Liver (tissue), 9 donors: ENCODE data around the gene FAM110A. TPM values are rescaled to one million over a fixed set of nuclear protein-coding genes. Genes with fewer than 3 reads are reported as not detected.
A peak's percentile ranks its signal among the peaks of the same experiment; 100 is the strongest.

Experiments
- DNase-seq: peaks from one replicate; pipeline ENCODE4 v3.0.0-alpha.2; 2017; ENCODE audit warnings: low spot score
- H3K27ac ChIP-seq, 2 donors: one replicate each; pipeline ENCODE4 v1.7.0; 2013; ENCODE audit warnings: inconsistent platforms in 2 of 2, low read length in 2 of 2, control low read depth in 1 of 2, low read depth in 1 of 2, mild to moderate bottlenecking in 1 of 2
- H3K27me3 ChIP-seq, 4 donors: one replicate each; pipeline versions ENCODE4 v1.6.1 to v1.7.0; 2013; ENCODE audit warnings: low read length in 3 of 4, inconsistent platforms in 1 of 4, mild to moderate bottlenecking in 1 of 4, moderate library complexity in 1 of 4; ENCODE audit not compliant: control insufficient read depth in 4 of 4, insufficient read depth in 4 of 4
- H3K36me3 ChIP-seq, 4 donors: one replicate each; pipeline versions ENCODE4 v1.6.1 to v1.7.0; 2013; ENCODE audit warnings: low read length in 3 of 4, mild to moderate bottlenecking in 3 of 4, low read depth in 1 of 4, moderate library complexity in 1 of 4; ENCODE audit not compliant: control insufficient read depth in 4 of 4, insufficient read depth in 3 of 4
- H3K4me1 ChIP-seq, 4 donors: one replicate each; pipeline versions ENCODE4 v1.6.1 to v1.7.0; 2013; ENCODE audit warnings: low read length in 3 of 4, mild to moderate bottlenecking in 3 of 4, moderate library complexity in 1 of 4; ENCODE audit not compliant: control insufficient read depth in 4 of 4, insufficient read depth in 4 of 4
- H3K4me3 ChIP-seq, 3 donors: one replicate each; pipeline versions ENCODE4 v1.6.1 to v1.7.0; 2013; ENCODE audit warnings: low read length in 3 of 3, control low read depth in 1 of 3, low read depth in 1 of 3, mild to moderate bottlenecking in 1 of 3
- H3K9ac ChIP-seq, 2 donors: one replicate each; pipeline ENCODE4 v1.7.0; 2013; ENCODE audit warnings: low read length in 2 of 2, mild to moderate bottlenecking in 2 of 2, moderate library complexity in 2 of 2, control low read depth in 1 of 2, low read depth in 1 of 2
- H3K9me3 ChIP-seq, 4 donors: one replicate each; pipeline versions ENCODE4 v1.6.1 to v1.7.0; 2013; ENCODE audit warnings: low read length in 3 of 4; ENCODE audit not compliant: control insufficient read depth in 4 of 4
- ATF3 ChIP-seq: IDR thresholded peaks from 2 replicates; pipeline ENCODE4 v1.6.1; 2016; ENCODE audit warnings: antibody characterized with exemption
- CTCF ChIP-seq: fragments of 150-350 bp; IDR thresholded peaks from 2 replicates; pipeline ENCODE4 v1.5.1; 2017; ENCODE audit warnings: improper control_type of control experiment, low read depth, low read length; ENCODE audit not compliant: missing input control
- EGR1 ChIP-seq, 2 donors: IDR thresholded peaks; 2 replicates each; pipeline ENCODE4 v1.6.1; 2016 to 2018; ENCODE audit warnings: antibody characterized with exemption in 2 of 2, low read depth in 2 of 2
- FOXA2 ChIP-seq: IDR thresholded peaks from 2 replicates; pipeline ENCODE4 v1.6.1; 2016; ENCODE audit warnings: antibody characterized with exemption
- GABPA ChIP-seq, 2 donors: IDR thresholded peaks in 1 of 2; conservative IDR thresholded peaks in 1 of 2; 2 replicates each; pipeline ENCODE4 v1.6.1; 2016; ENCODE audit warnings: antibody characterized with exemption in 2 of 2, mild to moderate bottlenecking in 1 of 2, moderate library complexity in 1 of 2
- HNF4A ChIP-seq, 2 donors: conservative IDR thresholded peaks; 2 replicates each; pipeline ENCODE4 v1.6.1; 2016; ENCODE audit warnings: antibody characterized with exemption in 2 of 2, mild to moderate bottlenecking in 2 of 2
- HNF4G ChIP-seq: IDR thresholded peaks from 2 replicates; pipeline ENCODE4 v1.6.1; 2016; ENCODE audit warnings: antibody characterized with exemption
- JUND ChIP-seq, 2 donors: IDR thresholded peaks; 2 replicates each; pipeline ENCODE4 v1.6.1; 2016; ENCODE audit warnings: antibody characterized with exemption in 2 of 2
- NR2F2 ChIP-seq: IDR thresholded peaks from 2 replicates; pipeline ENCODE4 v1.6.1; 2016; ENCODE audit warnings: antibody characterized with exemption
- RAD21 ChIP-seq, 2 donors: IDR thresholded peaks; 2 replicates each; pipeline ENCODE4 v1.6.1; 2016; ENCODE audit warnings: antibody characterized with exemption in 2 of 2, mild to moderate bottlenecking in 2 of 2
- REST ChIP-seq: IDR thresholded peaks from 2 replicates; pipeline ENCODE4 v1.6.1; 2016; ENCODE audit warnings: antibody characterized with exemption, mild to moderate bottlenecking
- RXRA ChIP-seq, 2 donors: IDR thresholded peaks; 2 replicates each; pipeline ENCODE4 v1.6.1; 2017 to 2018; ENCODE audit warnings: antibody characterized with exemption in 2 of 2, mild to moderate bottlenecking in 1 of 2
- SP1 ChIP-seq: IDR thresholded peaks from 2 replicates; pipeline ENCODE4 v1.6.1; 2018; ENCODE audit warnings: antibody characterized with exemption, mild to moderate bottlenecking
- TAF1 ChIP-seq: conservative IDR thresholded peaks from 2 replicates; pipeline ENCODE4 v1.6.1; 2016; ENCODE audit warnings: antibody characterized with exemption, mild to moderate bottlenecking
- YY1 ChIP-seq: IDR thresholded peaks from 2 replicates; pipeline ENCODE4 v1.6.1; 2016; ENCODE audit warnings: antibody characterized with exemption, mild to moderate bottlenecking
- ZBTB33 ChIP-seq: IDR thresholded peaks from 2 replicates; pipeline ENCODE4 v1.6.1; 2016; ENCODE audit warnings: antibody characterized with exemption
- WGBS: extraction: QIAGEN DNeasy Blood & Tissue Kit; methylation state at CpG from one replicate; pipeline ENCODE4 v1.1.7; 2013; 5-methylcytosine and 5-hydroxymethylcytosine counted together
- polyA plus RNA-seq, 2 donors: library from polyadenylated mRNA; stranded (reverse) in 1 of 2; unstranded in 1 of 2; fragments of 200-250 nt in 1 of 2; fragments of >200 nt in 1 of 2; fragmentation: Nextera tagmentation in 1 of 2; extraction: Ambion mirVana in 1 of 2; gene quantifications; one replicate each; pipeline versions ENCODE4 v1.2.1 to v1.2.3, GENCODE V29; 2013 to 2015
- total RNA-seq, 2 donors: library from RNA; depleted of rRNA; stranded (reverse); fragments of >200 nt; gene quantifications; one replicate each; pipeline ENCODE4 v1.2.3, GENCODE V29; 2014
- TF ChIP-seq, protein P1 (sequence below): IDR thresholded peaks from 2 replicates; pipeline ENCODE4 v1.6.1; 2016; ENCODE audit warnings: antibody characterized with exemption
- donor health status: healthy.
- donor health status: healthy.
- donor health status: healthy.
- donor health status: healthy.
- donor health status: healthy.

FAM110A gene
- total and polyA plus RNA-seq, 4 donors, result 1.2 to 6.7 (median 2.0) TPM

- TF ChIP-seq, protein P1, sequence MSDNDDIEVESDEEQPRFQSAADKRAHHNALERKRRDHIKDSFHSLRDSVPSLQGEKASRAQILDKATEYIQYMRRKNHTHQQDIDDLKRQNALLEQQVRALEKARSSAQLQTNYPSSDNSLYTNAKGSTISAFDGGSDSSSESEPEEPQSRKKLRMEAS, result no peak
- no peak for TF ChIP-seq TAF1
- no peak for TF ChIP-seq JUND (IDR thresholded peaks at IDR 0.05)
- TF ChIP-seq RAD21 (IDR thresholded peaks at IDR 0.05), result no peak
- TF ChIP-seq NR2F2, result no peak
- no peak for TF ChIP-seq HNF4G
- no peak for TF ChIP-seq CTCF
- H3K27ac ChIP-seq, result no peak overlapping the region
- H3K36me3 ChIP-seq, result no peaks in the 10 kb centered on the region
- no peak overlapping the region for H3K4me3 ChIP-seq
- H3K9ac ChIP-seq, result no peak overlapping the region
- H3K9me3 ChIP-seq, result no peaks in the 10 kb centered on the region
- peaks cover 0 to 8% (median 4%) of the 10 kb centered on the region in 4 donors for H3K4me1 ChIP-seq
- no peaks in the 10 kb centered on the region for H3K27me3 ChIP-seq
- peak; percentile 62 for DNase-seq
- WGBS, result 64% methylated on average over 6 of the region's 6 CpGs
Measured at GRCh38 chr20:828987-829386, 4.5 kb upstream of the FAM110A start.

DNA sequence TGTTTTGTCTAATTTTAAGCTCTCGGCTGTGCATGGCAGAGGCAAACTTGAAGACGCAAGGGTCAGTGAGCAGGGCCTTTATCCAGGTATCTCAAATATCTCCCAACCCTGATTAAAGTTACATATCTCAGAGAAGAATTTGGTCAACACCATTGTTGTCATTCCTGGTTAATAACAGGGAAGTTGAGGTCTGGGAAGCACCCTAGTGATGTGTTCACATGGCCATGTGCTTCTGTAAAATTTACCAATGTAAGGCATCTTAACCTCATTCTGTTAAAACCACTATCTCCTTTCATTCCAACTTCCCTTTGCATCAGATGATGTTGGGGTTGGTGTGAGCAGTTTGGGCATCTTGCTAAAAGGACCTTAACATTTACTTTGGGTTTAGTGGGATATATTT lies 4.0 kb upstream of the FAM110A start:
- WGBS, result 98% methylated on average over 2 of the region's 2 CpGs
- H3K9ac ChIP-seq, result no peak overlapping the region
- no peaks in the 10 kb centered on the region for H3K27me3 ChIP-seq
- TF ChIP-seq ZBTB33 (no peak), RXRA (IDR thresholded peaks at IDR 0.05) (no peak), RAD21 (IDR thresholded peaks at IDR 0.05) (no peak), ATF3 (no peak), EGR1 (IDR thresholded peaks at IDR 0.05; ENCODE audit: low read depth in 2 of 2) (no peak), FOXA2 (no peak), JUND (IDR thresholded peaks at IDR 0.05) (no peak), YY1 (no peak), HNF4G (no peak), GABPA (IDR thresholded peaks at IDR 0.05 in 1 of 2, conservative IDR thresholded peaks at IDR 0.05 in 1 of 2) (no peak), REST (no peak), NR2F2 (no peak), TAF1 (no peak), SP1 (no peak), HNF4A (conservative IDR thresholded peaks at IDR 0.05) (no peak)
- TF ChIP-seq, protein P1, result no peak
- DNase-seq, result no peak
- no peak overlapping the region for H3K27ac ChIP-seq
- H3K9me3 ChIP-seq, result no peaks in the 10 kb centered on the region
- peaks cover 0 to 13% (median 4%) of the 10 kb centered on the region in 4 donors for H3K4me1 ChIP-seq
- no peaks in the 10 kb centered on the region for H3K36me3 ChIP-seq
- H3K4me3 ChIP-seq, result no peak overlapping the region
